ENCODE results near the gene TK2.
A peak's percentile ranks its signal among the peaks of the same experiment; 100 is the strongest.
"Not testable (repeated sequence)": the region's sequence is repeated elsewhere in the genome, so short reads cannot be mapped to it uniquely, and the experiment has no call there.

TK2 gene

DNA sequence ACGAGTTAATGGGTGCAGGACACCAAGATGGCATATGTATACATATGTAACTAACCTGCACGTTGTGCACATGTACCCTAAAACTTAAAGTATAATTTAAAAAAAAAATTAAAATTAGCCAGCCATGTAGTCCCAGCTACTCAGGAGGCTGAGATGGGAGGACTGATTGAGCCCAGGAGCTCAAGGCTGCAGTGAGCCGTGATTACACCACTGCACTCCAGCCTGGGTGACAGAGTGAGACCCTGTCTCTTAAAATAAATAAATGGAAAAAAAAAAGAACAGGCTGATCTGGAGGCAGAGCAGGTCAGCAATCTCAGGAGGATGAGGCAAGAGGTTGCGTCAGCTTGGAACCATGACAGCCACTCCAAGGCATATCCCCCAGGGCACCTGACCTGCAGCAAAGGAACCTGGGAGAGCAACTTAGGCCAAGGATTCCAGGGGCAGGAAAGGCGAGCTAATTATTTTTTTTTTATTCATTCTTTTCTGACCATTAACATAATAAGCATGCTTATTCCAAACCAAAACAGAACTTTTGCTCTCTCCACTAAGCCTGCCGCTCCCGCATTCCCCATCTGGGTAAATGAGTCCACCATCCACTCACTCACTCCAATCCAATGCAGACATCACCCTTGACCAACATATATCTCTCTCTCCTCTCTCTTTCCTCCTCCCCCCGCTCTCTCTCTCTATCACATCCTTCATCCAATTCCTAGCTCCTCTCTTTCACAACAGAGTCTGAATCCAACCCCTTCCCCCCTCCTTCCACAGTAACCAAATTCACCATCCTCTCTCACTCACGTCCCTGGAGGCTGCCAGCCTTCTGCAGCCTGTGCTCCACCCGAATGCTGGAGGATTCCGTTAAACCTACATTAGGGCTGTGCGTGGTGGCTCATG lies 47.7 kb downstream of the TK2 start:
- no peak for DNase-seq

DNA sequence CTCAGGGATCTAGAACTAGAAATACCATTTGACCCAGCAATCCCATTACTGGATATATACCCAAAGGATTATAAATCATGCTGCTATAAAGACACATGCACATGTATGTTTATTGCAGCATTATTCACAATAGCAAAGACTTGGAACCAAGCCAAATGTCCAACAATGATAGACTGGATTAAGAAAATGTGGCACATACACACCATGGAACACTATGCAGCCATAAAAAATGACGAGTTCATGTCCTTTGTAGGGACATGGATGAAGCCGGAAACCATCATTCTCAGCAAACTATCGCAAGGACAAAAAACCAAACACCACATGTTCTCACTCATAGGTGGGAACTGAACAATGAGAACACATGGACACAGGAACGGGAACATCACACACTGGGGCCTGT lies 48.4 kb downstream of the TK2 start:
- not testable (repeated sequence) for DNase-seq

DNA sequence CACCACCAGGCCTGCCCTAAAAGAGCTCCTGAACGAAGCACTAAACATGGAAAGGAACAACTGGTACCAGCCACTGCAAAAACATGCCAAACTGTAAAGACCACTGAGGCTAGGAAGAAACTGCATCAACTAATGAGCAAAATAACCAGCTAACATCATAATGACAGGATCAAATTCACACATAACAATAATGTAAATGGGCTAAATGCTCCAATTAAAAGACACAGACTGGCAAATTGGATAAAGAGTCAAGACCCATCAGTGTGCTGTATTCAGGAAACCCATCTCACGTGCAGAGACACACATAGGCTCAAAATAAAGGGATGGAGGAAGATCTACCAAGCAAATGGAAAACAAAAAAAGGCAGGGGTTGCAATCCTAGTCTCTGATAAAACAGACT lies 52.0 kb downstream of the TK2 start:
- DNase-seq: not testable (repeated sequence)

DNA sequence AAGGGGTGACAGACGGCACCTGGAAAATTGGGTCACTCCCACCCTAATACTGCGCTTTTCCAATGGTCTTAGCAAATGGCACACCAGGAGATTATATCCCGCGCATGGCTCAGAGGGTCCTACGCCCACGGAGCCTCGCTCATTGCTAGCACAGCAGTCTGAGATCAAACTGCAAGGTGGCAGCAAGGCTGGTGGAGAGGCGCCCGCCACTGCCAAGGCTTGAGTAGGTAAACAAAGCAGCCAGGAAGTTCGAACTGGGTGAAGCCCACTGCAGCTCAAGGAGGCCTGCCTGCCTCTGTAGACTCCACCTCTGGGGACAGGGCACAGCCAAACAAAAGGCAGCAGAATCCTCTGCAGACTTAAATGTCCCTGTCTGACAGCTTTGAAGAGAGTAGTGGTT lies 53.7 kb downstream of the TK2 start:
- DNase-seq: not testable (repeated sequence)

DNA sequence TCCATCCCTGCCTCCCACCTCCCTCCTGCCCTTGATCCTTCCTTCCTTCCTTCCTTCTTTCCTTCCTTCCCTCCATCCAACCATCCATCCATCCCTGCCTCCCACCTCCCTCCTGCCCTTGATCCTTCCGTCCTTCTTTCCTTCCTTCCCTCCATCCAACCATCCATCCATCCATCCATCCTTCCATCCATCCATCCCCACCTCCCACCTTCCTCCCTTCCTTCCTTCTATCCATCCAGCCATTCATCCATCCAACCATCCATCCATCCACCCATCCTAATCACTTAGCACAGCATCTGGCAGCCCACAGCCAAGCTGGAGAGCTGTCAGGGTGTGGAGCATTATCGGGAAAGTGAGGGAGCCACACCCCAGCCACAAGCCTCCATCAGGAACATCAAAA lies 54.5 kb downstream of the TK2 start:
- DNase-seq: no peak

DNA sequence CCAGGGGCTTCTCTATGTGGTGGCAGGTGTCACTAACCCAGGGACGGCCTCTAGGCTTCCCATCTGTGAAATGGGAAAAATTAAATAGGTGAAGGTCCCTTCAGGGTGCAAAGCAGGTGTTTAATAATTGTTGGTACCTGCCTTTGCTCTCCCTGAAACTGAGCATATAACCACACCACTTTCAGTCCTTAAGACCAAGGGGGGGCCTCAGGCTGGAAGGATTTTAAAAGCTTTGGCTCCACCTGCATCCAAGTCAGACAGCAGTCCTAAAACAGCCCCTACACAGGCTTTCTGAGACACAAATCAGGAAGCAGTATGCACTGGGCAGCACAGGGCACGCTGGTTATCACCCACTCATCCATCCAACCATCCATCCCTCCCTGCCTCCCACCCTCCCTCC lies 55.0 kb downstream of the TK2 start:
- no peak for DNase-seq

DNA sequence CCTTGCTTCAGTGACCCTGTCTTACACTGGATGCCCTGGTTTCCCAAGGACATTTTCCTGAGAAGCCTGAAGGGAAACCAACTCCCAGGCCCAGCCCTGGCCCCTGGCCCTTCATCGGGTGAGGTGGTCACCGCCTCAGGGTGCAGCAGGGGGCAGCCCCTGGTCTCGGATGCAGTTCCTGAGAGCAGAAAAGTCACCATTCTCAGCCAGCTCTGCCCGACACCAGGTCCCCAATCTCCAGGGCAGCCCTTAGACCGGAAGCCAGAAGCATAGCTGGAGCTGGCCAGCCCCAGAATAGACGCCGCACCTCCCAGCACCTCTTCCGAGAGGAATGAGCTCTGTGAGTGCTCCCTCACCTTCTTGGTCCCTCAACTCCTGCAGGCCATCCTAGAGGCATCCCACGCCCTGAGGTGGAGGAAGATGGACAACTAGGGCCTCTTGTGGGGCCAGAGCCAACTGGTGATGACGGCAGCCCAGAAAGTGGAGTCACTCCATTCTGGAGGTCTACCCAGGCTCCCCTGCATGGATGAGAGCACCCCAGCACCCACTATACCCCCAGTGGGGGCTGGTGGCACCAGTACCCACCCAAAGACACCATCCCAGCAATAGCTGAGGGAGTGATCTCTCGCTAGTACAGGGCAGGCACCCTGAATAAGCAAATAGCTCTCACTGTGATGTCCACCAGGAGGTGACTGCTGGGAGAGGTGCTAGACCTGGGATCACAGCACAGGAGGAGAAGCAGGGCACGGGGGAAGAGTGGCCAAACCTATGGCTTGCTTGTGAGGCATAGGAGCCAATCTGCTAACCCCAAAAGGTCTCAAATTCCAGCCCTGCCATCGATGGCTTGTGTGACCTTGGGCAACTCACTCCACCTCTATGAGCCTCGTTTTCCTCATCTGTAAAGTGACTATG lies 56.2 kb downstream of the TK2 start:
- DNase-seq: no peak

DNA sequence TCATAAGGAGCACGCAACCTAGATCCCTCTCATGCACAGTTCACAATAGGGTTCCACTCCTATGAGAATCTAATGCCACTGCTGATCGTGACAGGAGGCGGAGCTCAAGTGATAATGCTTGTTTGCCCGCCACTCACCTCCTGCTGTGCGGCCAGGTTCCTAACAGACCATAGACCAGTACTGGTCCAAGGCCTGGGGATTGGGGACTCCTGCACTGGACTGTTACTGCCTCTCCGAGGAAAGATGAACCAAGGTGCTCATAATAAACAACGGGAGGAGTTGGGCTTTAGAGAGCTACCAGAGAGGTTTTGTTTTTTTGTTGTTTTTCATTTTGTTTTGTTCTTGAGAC lies 58.2 kb downstream of the TK2 start:
- no peak for DNase-seq

DNA sequence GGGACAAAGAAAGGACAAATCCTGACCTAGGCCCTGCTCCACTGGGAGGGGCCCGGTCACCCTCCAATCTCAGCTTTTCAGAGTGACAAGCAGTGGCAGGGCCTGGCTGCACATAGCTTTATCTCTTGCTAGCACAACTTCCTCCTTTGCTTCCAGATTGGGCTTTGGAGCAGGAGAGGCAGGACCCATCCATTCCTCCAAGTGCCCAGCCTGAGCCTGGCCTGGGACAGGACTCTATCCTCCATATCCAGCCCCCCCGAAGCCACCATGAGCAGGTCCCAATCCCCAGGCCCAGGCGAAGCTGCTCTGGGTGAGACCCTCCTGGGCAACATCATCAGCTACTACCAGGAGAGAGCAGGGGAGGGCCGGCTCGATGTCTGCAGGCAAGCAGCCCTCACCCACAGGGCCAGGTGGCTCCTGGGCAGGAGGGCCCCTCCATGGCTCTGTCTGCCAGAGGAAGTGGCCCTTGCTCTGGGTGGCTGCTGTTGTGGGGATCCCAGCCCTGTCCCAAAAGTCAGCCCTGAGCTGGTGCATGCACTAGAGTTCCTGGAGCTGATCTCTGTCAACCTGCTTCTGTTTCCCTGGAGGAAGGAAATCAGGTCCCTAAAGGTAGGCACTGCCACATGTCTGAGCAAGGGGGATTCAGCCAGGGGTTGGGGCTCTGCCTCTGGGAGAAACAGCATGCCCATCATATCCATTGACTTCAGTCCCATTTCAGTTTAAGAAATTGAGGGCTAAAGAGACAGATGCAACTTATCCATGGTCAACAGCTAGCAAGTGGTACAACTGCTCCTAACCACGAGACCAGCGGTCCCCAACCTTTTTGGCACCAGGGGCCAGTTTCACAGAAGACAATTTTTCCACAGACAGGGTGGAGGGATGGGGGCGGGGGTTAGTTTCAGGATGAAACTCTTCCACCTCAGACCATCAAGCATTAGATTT lies 58.9 kb downstream of the TK2 start:
- DNase-seq: no peak

DNA sequence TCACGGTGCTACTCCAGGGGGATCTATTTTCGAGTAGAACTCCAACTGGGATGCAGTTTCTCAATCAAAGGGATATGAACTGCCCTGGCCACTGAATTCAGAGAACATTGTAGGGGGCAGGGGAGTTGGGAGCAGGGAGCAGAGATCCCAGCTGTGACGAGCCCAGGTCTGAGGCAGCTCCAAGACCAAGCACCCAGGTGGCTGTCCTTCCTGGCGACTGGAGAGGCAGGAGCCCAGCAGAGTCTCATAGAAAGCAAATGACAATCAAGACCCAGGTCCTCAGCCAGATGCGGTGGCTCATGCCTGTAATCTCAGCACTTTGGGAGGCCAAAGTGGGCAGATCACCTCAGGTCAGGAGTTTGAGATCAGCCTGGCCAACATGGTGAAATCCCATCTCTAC lies 60.1 kb downstream of the TK2 start:
- DNase-seq: no peak

DNA sequence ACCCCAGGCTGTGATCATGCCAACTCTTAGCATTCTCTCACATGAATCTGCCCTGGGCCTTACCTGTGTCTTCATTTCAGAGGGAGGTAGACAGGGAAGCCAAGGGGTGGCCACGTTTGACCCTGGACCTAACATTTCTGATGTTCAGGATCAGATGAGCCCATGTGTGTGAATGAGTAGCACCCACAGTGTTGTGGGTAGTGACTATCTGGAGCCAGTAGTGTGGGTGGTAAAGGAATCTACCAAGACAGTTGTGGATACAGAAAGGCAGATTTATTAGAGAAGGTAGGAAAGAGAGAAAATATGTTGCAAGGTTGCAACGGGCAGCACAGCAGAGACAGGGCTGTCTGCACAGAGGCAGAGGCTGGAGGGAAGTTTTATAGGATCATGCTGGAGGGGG lies 60.5 kb downstream of the TK2 start:
- no peak for DNase-seq

DNA sequence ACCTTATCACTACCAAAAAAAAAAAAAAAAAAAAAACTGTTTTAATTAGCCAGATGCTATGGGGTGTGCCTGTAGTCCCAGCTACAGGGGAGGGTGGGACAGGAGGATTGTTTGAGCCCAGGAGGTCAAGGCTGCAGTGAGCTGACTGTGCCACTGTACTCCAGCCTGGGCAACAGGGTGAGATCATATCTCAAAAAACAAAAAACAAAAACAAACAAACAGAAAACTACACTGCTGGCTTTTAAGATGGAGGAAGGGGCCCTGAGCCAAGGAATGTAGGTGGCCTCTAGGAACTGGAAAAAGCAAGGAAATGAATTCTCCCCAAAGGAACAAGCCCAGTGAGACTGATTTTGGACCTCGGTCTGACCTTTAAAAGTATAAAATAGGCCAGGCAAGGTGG lies 61.4 kb downstream of the TK2 start:
- no peak for DNase-seq

DNA sequence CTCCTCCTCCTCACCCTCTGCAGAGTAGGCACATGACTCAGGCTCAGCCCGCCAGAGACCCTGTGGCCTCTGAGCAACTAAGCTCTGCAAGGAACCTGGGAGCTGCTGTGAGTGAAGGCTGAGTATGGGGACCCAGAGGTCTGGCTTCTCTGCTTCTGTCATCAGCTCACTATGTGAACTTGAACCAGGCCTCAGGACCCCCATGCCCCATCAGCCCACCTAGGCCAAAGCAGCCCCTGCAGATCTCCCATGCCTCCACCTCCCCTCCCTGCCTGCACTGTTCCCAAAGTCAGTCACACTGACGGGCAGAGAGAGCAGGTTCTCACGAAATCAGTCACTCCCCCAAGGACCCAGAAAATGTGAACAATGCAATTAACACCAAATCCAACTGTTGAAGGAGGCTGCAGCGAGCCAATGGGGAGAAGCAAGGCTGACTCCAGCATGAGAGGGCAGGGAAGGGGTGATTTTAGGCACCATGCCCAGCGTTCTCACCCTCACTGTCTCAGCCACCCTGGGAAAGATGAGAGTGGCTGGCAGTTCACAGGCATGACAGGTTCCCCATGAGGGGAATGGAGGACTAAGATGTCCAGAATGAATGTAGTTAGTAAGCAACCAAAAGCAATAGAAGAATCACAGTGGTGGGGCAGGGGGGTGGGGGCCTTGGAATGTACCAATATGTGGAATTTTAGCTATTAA lies 62.2 kb downstream of the TK2 start:
- no peak for DNase-seq

DNA sequence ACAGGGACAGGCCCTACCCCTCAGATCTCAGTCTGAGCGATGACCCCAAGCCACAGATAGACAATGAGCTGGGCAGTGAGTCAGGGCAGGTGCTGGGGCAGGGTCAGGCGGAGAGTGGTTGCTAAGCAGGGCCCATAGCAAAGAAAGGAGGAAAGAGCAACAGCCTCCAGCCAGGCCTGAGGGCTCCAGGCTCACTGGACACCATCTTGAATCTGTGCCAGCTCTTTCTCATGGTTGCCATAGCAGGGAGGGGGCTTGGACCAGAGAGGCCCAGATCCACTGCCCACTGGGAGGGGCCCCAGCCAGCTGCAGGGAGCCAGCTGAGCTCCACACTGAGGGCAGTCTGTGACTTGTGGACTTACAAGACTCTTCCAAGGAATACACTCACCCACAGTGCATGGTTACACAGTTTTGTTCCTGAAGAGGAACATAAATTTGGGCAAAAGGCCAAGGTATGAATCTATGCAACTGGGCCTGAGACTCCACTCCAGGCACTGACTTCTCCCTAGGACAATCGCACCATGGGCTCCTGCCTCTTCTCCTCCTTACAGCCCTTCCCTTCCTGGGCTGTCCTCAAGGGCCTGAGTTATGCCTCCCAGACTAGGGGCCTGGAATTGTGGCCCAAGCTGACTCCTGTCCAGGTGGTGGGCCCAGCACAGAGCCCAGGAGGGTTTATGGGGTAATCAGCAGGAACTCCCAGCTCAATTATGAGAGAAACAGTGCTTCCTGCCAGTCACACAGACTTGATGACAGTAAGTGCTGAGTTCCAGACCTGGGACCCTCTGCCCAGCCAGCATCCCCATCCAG lies 62.9 kb downstream of the TK2 start:
- peak; percentile 16 for DNase-seq

DNA sequence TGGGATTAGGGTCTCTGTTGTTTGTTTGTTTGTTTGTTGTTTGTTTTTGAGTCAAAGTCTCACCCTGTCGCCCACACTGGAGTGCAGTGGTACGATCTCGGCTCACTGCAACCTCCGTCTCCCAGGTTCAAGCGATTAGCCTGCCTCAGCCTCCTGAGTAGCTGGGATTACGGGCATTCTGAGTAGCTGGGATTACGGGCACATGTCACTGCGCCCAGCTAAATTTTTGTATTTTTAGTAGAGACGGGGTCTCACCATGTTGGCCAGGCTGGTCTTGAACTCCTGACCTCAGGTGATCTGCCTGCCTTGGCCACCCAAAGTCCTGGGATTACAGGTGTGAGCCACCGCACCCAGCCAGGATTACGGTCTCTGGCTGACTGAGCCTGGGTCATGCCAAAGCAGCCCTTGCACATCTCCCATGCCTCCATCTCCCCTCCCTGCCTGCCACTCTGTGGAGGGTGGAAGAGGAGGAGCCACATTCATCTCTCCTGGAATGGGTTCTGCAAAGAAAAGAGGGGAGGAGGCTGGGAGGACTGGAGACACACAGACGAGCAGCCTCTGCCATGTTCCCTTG lies 63.6 kb downstream of the TK2 start:
- no peak for DNase-seq

DNA sequence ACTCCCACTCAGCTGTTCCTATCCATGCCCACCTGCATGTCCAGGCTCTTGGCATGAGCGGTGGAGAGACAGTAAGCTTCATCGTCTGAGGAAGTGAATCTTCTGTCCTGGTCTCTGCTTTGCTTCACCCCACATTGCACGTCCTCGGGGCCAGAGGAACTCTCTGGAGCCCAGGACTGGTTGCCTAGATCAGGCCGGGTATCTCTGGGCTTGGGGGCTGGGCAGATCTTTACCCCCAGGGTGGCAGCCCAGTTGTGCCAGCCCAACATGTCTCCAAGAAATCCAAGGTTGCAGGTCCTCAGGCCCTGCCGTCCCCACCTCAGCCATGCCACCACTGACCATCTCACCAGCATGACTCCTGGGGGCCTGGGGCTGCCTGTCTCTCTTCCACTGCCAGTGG lies 64.5 kb downstream of the TK2 start:
- no peak for DNase-seq

DNA sequence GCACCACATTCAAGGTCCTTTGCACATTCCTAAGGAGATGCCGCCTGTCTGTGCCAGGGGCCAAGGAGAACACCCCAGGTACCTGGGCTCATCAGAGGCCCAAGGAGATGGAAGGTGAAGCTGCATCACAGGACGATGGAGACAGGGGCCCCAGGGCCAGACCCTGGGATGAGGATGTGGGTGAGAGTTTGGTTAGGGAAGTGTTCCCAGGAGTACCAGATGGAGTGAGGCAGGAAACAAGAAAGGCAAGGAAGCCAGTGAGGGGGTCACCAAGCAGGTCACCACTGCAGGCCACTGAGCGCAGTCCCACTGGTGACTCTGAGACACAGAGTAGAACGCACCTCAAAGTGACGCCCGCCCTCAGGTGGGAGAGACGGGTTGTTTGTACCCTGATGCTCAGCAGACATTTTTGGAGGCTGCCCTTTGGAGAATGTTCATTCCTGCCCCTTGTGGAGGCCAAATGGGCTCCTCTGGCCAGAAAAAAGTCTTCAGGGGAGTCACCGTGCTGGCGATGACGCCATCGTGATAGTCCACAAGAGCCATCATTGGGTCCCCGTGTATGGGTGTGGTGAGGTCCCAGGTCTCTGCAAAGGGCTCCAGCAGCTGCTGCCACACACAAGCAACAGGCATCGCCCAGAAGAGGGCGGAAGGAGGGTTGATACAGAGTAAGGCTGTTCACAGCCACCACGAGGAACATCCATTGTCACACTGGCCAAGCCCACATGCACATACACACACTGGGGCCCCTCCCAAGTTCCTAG lies 65.3 kb downstream of the TK2 start:
- DNase-seq: no peak

DNA sequence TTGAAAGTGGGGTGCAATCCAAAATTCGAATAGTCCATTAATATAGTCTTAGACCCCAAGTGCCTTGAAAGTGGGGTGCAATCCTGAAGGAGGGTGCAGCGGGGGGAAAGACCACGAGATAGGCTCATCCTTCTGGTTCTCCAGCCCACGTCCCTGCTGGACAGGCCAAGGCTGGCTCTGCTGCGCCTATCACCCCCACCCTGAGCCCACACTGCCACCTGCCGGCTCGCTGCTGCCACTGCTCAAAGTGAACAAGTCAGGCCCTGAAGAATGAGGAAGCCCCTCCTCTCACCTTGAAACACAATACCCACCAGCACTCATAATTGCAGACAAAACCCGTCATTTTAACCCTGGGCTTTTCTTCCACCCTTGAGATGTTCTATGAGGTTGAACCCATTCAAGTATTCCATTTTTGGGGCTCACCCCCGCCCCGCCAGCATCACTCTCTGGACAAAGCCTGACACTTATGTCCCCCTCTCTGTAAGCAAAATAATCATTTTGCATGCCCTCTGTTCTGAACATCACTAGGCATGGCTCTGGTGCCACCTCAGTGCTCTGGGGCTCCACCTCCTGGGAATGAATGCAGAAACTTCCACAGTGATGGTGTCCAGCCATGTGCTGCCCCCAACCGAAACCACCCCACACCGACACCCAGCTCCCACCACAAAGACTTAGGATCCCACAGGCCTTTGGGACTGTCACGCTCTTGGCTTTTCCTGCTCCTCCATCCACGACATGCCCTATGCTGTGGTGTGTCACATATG lies 66.1 kb downstream of the TK2 start:
- peak; percentile 68 for DNase-seq

DNA sequence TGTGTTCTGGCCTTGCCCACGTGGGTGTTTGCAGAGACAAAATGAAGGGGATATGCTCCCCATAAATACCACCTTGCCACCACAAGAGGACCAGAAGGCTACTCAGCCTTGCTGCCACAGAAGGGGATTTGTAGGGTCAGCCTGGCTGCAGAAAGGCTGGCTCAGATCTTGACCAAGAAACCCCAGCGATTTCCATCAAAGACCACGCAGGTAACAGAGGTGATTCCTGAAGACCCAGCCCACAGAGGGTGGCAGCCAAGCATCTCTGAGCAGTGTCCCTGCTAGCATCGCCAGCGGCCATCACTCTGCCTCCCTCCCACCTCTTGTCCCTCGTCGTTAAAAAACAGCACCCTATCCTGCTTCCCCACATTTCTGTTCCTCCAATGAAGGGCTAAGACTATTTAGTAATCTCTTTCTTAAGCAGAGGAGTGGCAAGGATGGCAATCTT lies 68.0 kb downstream of the TK2 start:
- DNase-seq: no peak
